Measurements from ENCODE around the gene ROR1.

DNA sequence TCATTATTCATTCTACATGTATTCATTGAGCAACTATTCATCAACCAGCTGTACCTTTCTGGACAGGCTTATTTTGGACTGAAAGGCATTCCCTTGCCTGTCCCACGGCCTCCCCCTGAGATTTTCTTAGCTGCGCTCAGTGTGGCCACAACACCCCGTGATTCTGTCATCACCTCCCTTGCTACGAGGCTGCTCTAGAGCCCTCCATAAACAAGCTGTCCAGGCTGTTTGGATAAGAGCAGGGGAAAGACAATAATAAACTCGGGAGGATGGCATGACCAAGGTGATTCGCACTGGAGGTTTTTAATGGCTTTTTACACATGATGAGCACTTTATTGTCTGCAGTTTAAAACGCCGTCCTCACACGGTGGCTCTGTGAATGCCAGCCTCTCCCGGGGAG lies 139.7 kb downstream of the ROR1 start:
- TF ChIP-seq CTCF (IDR thresholded peaks at IDR 0.05; ENCODE audit: low read length), result no peak
- TF ChIP-seq EZH2 (optimal IDR thresholded peaks at IDR 0.05; ENCODE audit: low read depth, low read length), result no peak
